CD4-positive, alpha-beta memory T cell (primary cell): ENCODE results near the gene ANK2. TPM values are rescaled to one million over a fixed set of nuclear protein-coding genes. Genes with fewer than 3 reads are reported as not detected.

Source experiments
- CTCF ChIA-PET: fragments of 350-600 bp; sonication (Branson Sonifier 250); formaldehyde crosslinking; loops from one replicate; lab custom pipeline; 2021; ENCODE audit warnings: inconsistent platforms; ENCODE audit not compliant: partially characterized antibody; lab: Charles Lee
- POLR2A ChIA-PET: fragments of 350-600 bp; sonication (Branson Sonifier 250); formaldehyde crosslinking; loops from one replicate; lab custom pipeline; 2021; ENCODE audit not compliant: partially characterized antibody; lab: Charles Lee
- DNase-seq, 5 donors: peaks; one replicate each; pipeline versions ENCODE4 v3.0.0 to v3.0.0-alpha.2; 2020 to 2022; ENCODE audit warnings: mixed read lengths in 1 of 5
- H3K27ac ChIP-seq: one replicate; pipeline ENCODE4 v1.7.0; 2013; ENCODE audit warnings: low read depth, low read length
- H3K27me3 ChIP-seq: 2 replicates; pipeline ENCODE4 v1.7.0; 2013; ENCODE audit warnings: mild to moderate bottlenecking, low read length, moderate library complexity; ENCODE audit not compliant: insufficient read depth
- H3K36me3 ChIP-seq: 2 replicates; pipeline ENCODE4 v1.7.0; 2013; ENCODE audit warnings: mild to moderate bottlenecking, low read length, moderate library complexity; ENCODE audit not compliant: insufficient read depth
- H3K4me1 ChIP-seq: 2 replicates; pipeline ENCODE4 v1.7.0; 2013; ENCODE audit warnings: mild to moderate bottlenecking, low read length, moderate library complexity; ENCODE audit not compliant: insufficient read depth
- H3K4me3 ChIP-seq, 2 donors: one replicate each; pipeline ENCODE4 v1.7.0; 2013; ENCODE audit warnings: low read length in 2 of 2, mild to moderate bottlenecking in 1 of 2
- H3K9me3 ChIP-seq, 2 donors: one replicate each; pipeline ENCODE4 v1.7.0; 2013; ENCODE audit warnings: low read length in 2 of 2, control low read depth in 1 of 2; ENCODE audit not compliant: control insufficient read depth in 1 of 2
- H3K27ac Mint-ChIP-seq, 7 donors: one replicate each; pipeline ENCODE4 v1.8.0; 2020 to 2021; ENCODE audit warnings: mixed read lengths in 7 of 7, mild to moderate bottlenecking in 6 of 7, inconsistent platforms in 3 of 7, moderate library complexity in 3 of 7
- H3K27me3 Mint-ChIP-seq, 2 donors: one replicate each; pipeline ENCODE4 v1.8.0; 2020 to 2021; ENCODE audit warnings: mixed read lengths in 2 of 2
- H3K36me3 Mint-ChIP-seq, 2 donors: one replicate each; pipeline ENCODE4 v1.8.0; 2020 to 2021; ENCODE audit warnings: mixed read lengths in 2 of 2, inconsistent platforms in 1 of 2, mild to moderate bottlenecking in 1 of 2
- H3K4me1 Mint-ChIP-seq, 4 donors: one replicate each; pipeline ENCODE4 v1.8.0; 2020 to 2021; ENCODE audit warnings: mixed read lengths in 4 of 4, mild to moderate bottlenecking in 1 of 4
- H3K4me3 Mint-ChIP-seq, 8 donors: one replicate each; pipeline ENCODE4 v1.8.0; 2020 to 2021; ENCODE audit warnings: mixed read lengths in 8 of 8, mild to moderate bottlenecking in 7 of 8, moderate library complexity in 6 of 8, inconsistent platforms in 3 of 8
- H3K9me3 Mint-ChIP-seq, 8 donors: one replicate each; pipeline ENCODE4 v1.8.0; 2020 to 2021; ENCODE audit warnings: mixed read lengths in 8 of 8, mild to moderate bottlenecking in 5 of 8, inconsistent platforms in 3 of 8, moderate library complexity in 1 of 8
- intact Hi-C: fragments of 100-400 bp; cut with micrococcal nuclease; formaldehyde crosslinking; loops from one replicate; pipeline ENCODE4 v1.15.1; 2023
- polyA plus RNA-seq, 2 donors: library from polyadenylated mRNA; unstranded; fragments of 300-500 nt; fragmentation: Illumina TruSeq; gene quantifications; one replicate each; pipeline ENCODE4 v1.2.3, GENCODE V29; 2021
- total RNA-seq, 2 experiments: library from RNA; stranded (reverse); gene quantifications; one replicate each; pipeline ENCODE4 v1.2.3, GENCODE V29; 2021

The ANK2 gene
- total and polyA plus RNA-seq, 4 experiments from 2014 or later, result not detected

DNA sequence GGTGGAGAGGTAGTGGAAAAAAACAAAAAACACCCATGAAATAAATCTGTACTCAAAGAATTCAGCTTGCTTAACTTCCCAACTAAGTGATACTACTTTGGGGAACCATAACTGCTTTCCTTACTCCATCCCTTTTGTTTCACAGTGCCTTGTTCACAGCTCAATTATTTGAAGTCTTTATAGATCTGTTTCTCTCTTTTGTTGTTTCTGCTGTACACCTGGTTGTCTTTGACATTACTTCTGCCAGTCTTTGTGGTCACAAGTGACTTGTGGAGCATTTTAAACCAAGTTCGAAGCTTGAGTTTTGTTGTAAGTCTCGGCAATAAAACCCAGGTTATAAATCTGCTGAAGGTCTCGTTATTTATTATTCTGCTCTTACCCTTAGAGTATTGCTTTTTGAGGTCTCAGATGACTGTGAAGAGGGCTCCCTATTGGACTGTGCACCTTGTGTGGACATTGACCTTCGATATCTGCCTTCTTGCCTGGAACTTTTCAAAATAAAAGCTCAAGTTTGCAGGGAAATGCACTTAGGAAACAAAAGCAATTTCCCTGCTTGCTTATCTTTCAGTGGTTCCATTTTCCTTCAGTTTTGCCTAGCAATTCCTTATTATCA, 59.8 kb downstream of the ANK2 start:
- H3K4me1 ChIP-seq, result no peaks in the 10 kb centered on the region
- intact Hi-C loops, result no loop called here
- CTCF ChIA-PET, result no interaction called here

DNA sequence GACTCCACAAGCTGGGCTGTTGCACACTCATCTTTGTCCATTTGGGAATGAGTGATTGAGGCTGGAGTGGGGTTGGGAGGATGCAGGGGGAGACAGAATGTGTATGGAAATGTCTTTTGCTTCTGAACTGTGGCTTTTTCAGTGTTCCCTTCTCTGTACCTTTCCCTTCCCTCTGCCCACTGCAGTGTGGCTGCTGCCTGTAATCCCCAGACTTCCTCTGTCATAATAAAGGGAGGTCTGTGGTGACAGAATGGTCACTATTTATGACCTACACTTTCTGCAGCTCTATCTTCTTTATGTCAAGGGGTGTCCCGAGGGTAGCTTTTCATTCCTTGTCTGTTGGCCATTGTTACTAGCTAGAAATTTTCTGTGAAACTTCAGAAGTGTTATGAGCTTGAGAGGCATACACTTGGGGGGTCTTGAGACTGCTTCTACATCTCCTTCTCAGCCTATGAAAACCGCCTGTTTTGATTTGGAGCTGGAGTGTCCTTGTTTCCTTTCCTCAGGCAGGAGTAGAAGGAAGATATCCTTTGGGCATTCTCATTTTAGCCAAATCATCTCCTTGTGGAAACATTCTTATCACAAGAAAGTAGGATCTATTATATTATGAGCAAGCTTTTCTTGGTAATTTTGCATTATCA, 63.0 kb downstream of the ANK2 start:
- POLR2A ChIA-PET, result no interaction called here
- Histone ChIP-seq H3K27me3 (no peaks in the 10 kb centered on the region), H3K36me3 (no peaks in the 10 kb centered on the region), H3K4me1 (no peaks in the 10 kb centered on the region), H3K27ac (no peak overlapping the region), H3K4me3 (no peak overlapping the region), H3K9me3 (no peaks in the 10 kb centered on the region)
- intact Hi-C loops, result no loop called here
- no peak for DNase-seq
- H3K4me3 Mint-ChIP-seq, result no peak overlapping the region
- peaks cover 3 to 4% of the 10 kb centered on the region in 2 donors for H3K27me3 Mint-ChIP-seq
- no peaks in the 10 kb centered on the region for H3K36me3 Mint-ChIP-seq
- no peaks in the 10 kb centered on the region for H3K4me1 Mint-ChIP-seq
- H3K27ac Mint-ChIP-seq, result no peak overlapping the region
- CTCF ChIA-PET, result no interaction called here
- no peaks in the 10 kb centered on the region for H3K9me3 Mint-ChIP-seq

More for the DNA sequence above, 59.8 kb downstream of the ANK2 start:
- no peaks in the 10 kb centered on the region for H3K27me3 ChIP-seq
- Mint-ChIP-seq H3K4me3 (no peak overlapping the region), H3K27me3 (peaks cover 1 to 7% of the 10 kb centered on the region in 2 donors), H3K4me1 (no peaks in the 10 kb centered on the region), H3K36me3 (no peaks in the 10 kb centered on the region), H3K9me3 (no peaks in the 10 kb centered on the region), H3K27ac (no peak overlapping the region)
- POLR2A ChIA-PET, result no interaction called here
- no peak for DNase-seq
- no peak overlapping the region for H3K27ac ChIP-seq
- no peaks in the 10 kb centered on the region for H3K9me3 ChIP-seq
- no peak overlapping the region for H3K4me3 ChIP-seq
- no peaks in the 10 kb centered on the region for H3K36me3 ChIP-seq

DNA sequence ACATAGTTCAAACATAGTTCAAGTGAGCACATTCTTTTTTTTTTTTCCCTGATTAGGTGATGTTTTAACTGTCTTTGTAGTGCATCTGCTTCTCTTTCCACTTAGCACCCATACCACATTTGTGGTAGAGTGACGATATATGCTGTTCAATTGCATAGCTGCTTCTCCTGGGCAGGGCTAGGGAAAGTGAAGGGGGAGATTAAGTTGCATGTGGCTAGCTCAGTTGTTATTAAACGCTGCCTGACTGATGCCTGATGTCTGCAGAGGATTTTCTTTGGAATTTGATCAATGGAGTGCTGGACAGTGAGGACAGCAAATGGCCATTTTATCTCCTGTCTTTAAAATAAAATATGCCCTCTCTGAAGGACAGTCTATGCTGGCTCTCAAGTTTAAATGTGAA, 63.7 kb downstream of the ANK2 start:
- DNase-seq, result no peak
- no peaks in the 10 kb centered on the region for H3K4me1 Mint-ChIP-seq
- no peak overlapping the region for H3K4me3 Mint-ChIP-seq
- ChIA-PET CTCF (no interaction called here), POLR2A (no interaction called here)
- H3K36me3 ChIP-seq, result no peaks in the 10 kb centered on the region
- H3K9me3 ChIP-seq, result no peaks in the 10 kb centered on the region
- H3K27ac ChIP-seq, result no peak overlapping the region
- H3K9me3 Mint-ChIP-seq, result no peaks in the 10 kb centered on the region
- H3K27me3 Mint-ChIP-seq, result peaks cover 1 to 2% of the 10 kb centered on the region in 2 donors
- H3K4me1 ChIP-seq, result no peaks in the 10 kb centered on the region
- H3K4me3 ChIP-seq, result no peak overlapping the region
- H3K27ac Mint-ChIP-seq, result no peak overlapping the region
- no peaks in the 10 kb centered on the region for H3K36me3 Mint-ChIP-seq
- intact Hi-C loops, result no loop called here
- H3K27me3 ChIP-seq, result no peaks in the 10 kb centered on the region

DNA sequence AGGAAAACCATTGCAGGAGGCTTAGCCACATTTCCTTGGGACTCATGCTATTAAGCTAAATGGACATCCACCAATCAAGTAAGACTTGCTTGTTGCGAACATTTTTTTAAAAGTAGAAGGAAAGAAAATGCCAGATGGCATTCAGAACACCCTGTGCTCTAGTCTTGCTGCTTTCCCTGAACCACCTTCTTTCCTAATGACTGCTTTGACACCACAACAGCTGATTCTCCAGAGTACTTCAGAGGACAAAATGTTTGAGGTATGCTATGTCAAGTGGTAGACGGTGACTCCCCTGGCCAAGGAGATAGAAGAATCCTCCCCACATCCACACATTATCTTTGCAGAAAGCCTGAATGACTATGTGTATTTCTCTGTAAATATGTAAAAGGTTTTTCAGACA, 65.4 kb downstream of the ANK2 start:
- H3K36me3 Mint-ChIP-seq, result no peaks in the 10 kb centered on the region
- peaks cover 1% of the 10 kb centered on the region in 2 donors for H3K27me3 Mint-ChIP-seq
- no peak overlapping the region for H3K4me3 Mint-ChIP-seq
- no peaks in the 10 kb centered on the region for H3K4me1 ChIP-seq
- H3K27ac ChIP-seq, result no peak overlapping the region
- H3K9me3 Mint-ChIP-seq, result no peaks in the 10 kb centered on the region
- no peak overlapping the region for H3K4me3 ChIP-seq
- intact Hi-C loops, result no loop called here
- no peaks in the 10 kb centered on the region for H3K36me3 ChIP-seq
- no peak overlapping the region for H3K27ac Mint-ChIP-seq
- no peaks in the 10 kb centered on the region for H3K4me1 Mint-ChIP-seq
- DNase-seq, result no peak
- no peaks in the 10 kb centered on the region for H3K27me3 ChIP-seq
- ChIA-PET CTCF (no interaction called here), POLR2A (no interaction called here)
- H3K9me3 ChIP-seq, result no peaks in the 10 kb centered on the region

DNA sequence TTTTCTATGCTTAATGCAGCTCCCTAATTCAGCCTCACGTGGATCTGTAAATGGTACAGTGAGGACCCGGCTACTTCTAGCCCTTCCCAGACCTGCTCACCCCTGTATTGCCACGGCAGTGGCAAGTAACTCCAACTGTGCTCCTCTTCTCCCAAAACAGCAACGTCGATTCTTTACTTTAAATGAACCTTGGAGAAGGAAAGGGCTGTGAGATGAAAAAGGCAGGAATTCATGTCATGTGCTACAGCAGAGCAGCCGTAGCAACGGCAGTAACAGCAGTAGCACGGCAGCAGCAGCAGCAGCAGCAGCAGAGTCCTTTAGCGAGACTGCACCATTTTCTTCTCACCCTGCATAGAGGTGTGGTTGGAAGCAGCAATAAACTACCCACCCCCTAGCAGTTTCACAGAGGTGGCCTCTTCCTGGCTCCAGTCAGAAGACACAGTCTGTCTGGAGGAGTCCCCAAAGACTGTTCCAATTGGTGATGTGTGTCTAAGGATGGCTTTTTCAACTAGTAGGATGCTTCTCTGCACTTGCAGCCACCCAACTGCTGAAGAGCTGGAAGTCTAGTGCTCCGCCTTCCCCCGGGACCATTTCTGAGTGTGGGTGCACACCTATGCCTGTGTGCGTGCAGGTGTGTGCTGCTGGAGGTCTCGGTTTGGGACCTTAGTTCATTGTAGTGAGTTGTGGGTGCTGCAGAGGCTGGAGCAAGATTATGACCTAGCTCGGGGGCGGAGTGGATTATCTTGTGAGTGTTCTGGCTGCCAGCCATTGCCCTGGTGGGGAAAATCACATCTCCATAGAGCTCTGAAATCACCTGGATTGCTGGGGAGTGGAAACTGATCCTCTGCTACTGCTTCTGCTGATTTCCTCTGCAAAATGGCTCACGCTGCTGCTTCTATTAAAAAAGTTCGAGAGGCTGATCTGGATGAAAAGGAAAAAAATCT, 67.2 kb downstream of the ANK2 start:
- Mint-ChIP-seq H3K9me3 (no peaks in the 10 kb centered on the region), H3K36me3 (no peaks in the 10 kb centered on the region), H3K27me3 (peaks cover 0 to 1% of the 10 kb centered on the region in 2 donors), H3K27ac (no peak overlapping the region), H3K4me1 (no peaks in the 10 kb centered on the region), H3K4me3 (no peak overlapping the region)
- H3K4me1 ChIP-seq, result no peaks in the 10 kb centered on the region
- DNase-seq, result no peak
- no peaks in the 10 kb centered on the region for H3K9me3 ChIP-seq
- ChIA-PET POLR2A (no interaction called here), CTCF (no interaction called here)
- H3K27me3 ChIP-seq, result no peaks in the 10 kb centered on the region
- intact Hi-C loops, result no loop called here
- H3K36me3 ChIP-seq, result no peaks in the 10 kb centered on the region
- no peak overlapping the region for H3K27ac ChIP-seq
- no peak overlapping the region for H3K4me3 ChIP-seq

DNA sequence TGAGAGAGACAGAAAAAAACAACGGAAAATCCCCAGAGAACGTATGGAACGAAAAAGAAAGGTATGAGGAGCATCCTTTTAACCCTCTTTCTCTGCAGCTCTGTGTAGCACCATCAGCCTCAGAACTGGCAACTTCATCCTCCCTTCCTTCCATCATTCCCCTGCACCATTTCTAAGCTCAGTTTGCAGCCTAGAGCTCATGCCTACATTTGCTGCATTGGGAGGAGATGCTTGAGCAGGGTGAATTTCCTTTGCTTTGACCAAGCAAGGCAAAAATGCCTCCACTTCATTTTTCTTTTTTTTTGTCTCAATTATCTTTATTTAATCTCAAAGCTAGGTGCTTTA, 67.9 kb downstream of the ANK2 start:
- Histone ChIP-seq H3K27me3 (no peaks in the 10 kb centered on the region), H3K36me3 (no peaks in the 10 kb centered on the region), H3K4me1 (no peaks in the 10 kb centered on the region), H3K4me3 (no peak overlapping the region), H3K9me3 (no peaks in the 10 kb centered on the region), H3K27ac (no peak overlapping the region)
- ChIA-PET POLR2A (no interaction called here), CTCF (no interaction called here)
- Mint-ChIP-seq H3K9me3 (peaks cover 0 to 1% (median 0%) of the 10 kb centered on the region in 8 donors), H3K27ac (no peak overlapping the region), H3K4me1 (no peaks in the 10 kb centered on the region), H3K27me3 (peaks cover 1 to 3% of the 10 kb centered on the region in 2 donors), H3K4me3 (no peak overlapping the region), H3K36me3 (no peaks in the 10 kb centered on the region)
- intact Hi-C loops, result no loop called here
- DNase-seq, result no peak

DNA sequence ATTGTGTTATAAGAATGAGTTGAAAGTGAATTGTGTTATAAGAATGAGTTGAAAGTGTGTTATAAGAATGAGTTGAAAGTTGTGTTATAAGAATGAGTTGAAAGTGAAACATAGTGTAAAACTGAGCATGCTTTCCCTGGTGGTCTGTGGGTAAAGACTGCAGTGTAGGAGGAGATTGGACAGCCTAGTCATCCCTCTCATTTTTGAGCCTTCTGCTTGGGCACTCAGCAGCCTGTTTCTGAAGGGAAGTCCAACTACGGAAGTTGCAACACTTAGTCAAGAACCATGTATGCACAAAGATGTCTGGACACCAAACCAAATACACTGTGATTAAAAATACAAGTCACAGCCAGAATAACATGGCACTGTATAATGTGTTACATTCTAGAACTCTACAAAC, 72.6 kb downstream of the ANK2 start:
- Histone ChIP-seq H3K27ac (no peak overlapping the region), H3K4me3 (no peak overlapping the region), H3K36me3 (no peaks in the 10 kb centered on the region), H3K4me1 (no peaks in the 10 kb centered on the region), H3K9me3 (no peaks in the 10 kb centered on the region), H3K27me3 (no peaks in the 10 kb centered on the region)
- peaks cover 0 to 1% (median 0%) of the 10 kb centered on the region in 8 donors for H3K9me3 Mint-ChIP-seq
- no peak for DNase-seq
- peaks cover 0 to 3% of the 10 kb centered on the region in 2 donors for H3K27me3 Mint-ChIP-seq
- intact Hi-C loops, result no loop called here
- no peaks in the 10 kb centered on the region for H3K4me1 Mint-ChIP-seq
- no peak overlapping the region for H3K27ac Mint-ChIP-seq
- no peaks in the 10 kb centered on the region for H3K36me3 Mint-ChIP-seq
- no peak overlapping the region for H3K4me3 Mint-ChIP-seq
- ChIA-PET CTCF (no interaction called here), POLR2A (no interaction called here)
